H9 (cell line): ENCODE data around the gene TUBA8. TPM values are rescaled to one million over a fixed set of nuclear protein-coding genes. Genes with fewer than 3 reads are reported as not detected.

Source experiments
- DNase-seq: peaks from one replicate; pipeline ENCODE4 v3.0.0-alpha.2; 2017
- H2AFZ ChIP-seq: one replicate; pipeline ENCODE4 v1.6.1; 2013; ENCODE audit warnings: mild to moderate bottlenecking, low read length, control low read depth, moderate library complexity
- H2AK5ac ChIP-seq: 2 replicates; pipeline ENCODE4 v1.6.1; 2013; ENCODE audit warnings: low read length, control low read depth, mixed read lengths; ENCODE audit not compliant: insufficient read length
- H2BK120ac ChIP-seq: one replicate; pipeline ENCODE4 v1.6.1; 2013; ENCODE audit warnings: low read depth, mild to moderate bottlenecking, low read length, control low read depth, inconsistent platforms; ENCODE audit not compliant: poor library complexity, severe bottlenecking
- H2BK12ac ChIP-seq: 2 replicates; pipeline ENCODE4 v1.6.1; 2013; ENCODE audit warnings: low read length, control low read depth, mixed read lengths, low read depth; ENCODE audit not compliant: insufficient read length
- H2BK15ac ChIP-seq: 2 replicates; pipeline ENCODE4 v1.6.1; 2013; ENCODE audit warnings: low read depth, low read length, control low read depth
- H2BK20ac ChIP-seq: one replicate; pipeline ENCODE4 v1.6.1; 2013; ENCODE audit warnings: low read depth, mild to moderate bottlenecking, low read length, control low read depth, inconsistent platforms; ENCODE audit not compliant: poor library complexity, severe bottlenecking
- H2BK5ac ChIP-seq: 2 replicates; pipeline ENCODE4 v1.6.1; 2013; ENCODE audit warnings: low read length, control low read depth, mixed read lengths; ENCODE audit not compliant: insufficient read length
- H3K14ac ChIP-seq: 2 replicates; pipeline ENCODE4 v1.6.1; 2013; ENCODE audit warnings: low read length, control low read depth; ENCODE audit not compliant: insufficient read depth
- H3K18ac ChIP-seq: 2 replicates; pipeline ENCODE4 v1.6.1; 2013; ENCODE audit warnings: low read depth, mild to moderate bottlenecking, mixed read lengths, low read length, control low read depth; ENCODE audit not compliant: insufficient read length
- H3K23ac ChIP-seq: 2 replicates; pipeline ENCODE4 v1.6.1; 2013; ENCODE audit warnings: low read length, control low read depth, mixed read lengths, low read depth; ENCODE audit not compliant: insufficient read length
- H3K23me2 ChIP-seq: 2 replicates; pipeline ENCODE4 v1.6.1; 2013; ENCODE audit warnings: low read depth, mild to moderate bottlenecking, mixed read lengths, low read length, control low read depth; ENCODE audit not compliant: insufficient read length, poor library complexity, severe bottlenecking
- H3K27ac ChIP-seq: 2 replicates; pipeline ENCODE4 v1.5.1; 2013; ENCODE audit warnings: low read length, control low read depth, mixed read lengths, low read depth; ENCODE audit not compliant: insufficient read length
- H3K27me3 ChIP-seq: 2 replicates; pipeline ENCODE4 v1.6.1; 2013; ENCODE audit warnings: low read length, control low read depth, inconsistent platforms; ENCODE audit not compliant: insufficient read depth
- H3K4ac ChIP-seq: 2 replicates; pipeline ENCODE4 v1.6.1; 2013; ENCODE audit warnings: low read depth, mild to moderate bottlenecking, control low read depth, inconsistent platforms, low read length, moderate library complexity
- H3K4me1 ChIP-seq: 2 replicates; pipeline ENCODE4 v1.6.1; 2013; ENCODE audit warnings: low read length, control low read depth, inconsistent platforms; ENCODE audit not compliant: insufficient read depth
- H3K4me2 ChIP-seq: 2 replicates; pipeline ENCODE4 v1.6.1; 2013; ENCODE audit warnings: low read length, control low read depth, mixed read lengths; ENCODE audit not compliant: insufficient read length, insufficient read depth
- H3K56ac ChIP-seq: 2 replicates; pipeline ENCODE4 v1.6.1; 2013; ENCODE audit warnings: low read depth, mild to moderate bottlenecking, mixed read lengths, low read length, control low read depth; ENCODE audit not compliant: insufficient read length
- H3K79me1 ChIP-seq: 2 replicates; pipeline ENCODE4 v1.6.1; 2013; ENCODE audit warnings: low read depth, mild to moderate bottlenecking, moderate library complexity, low read length, control low read depth, inconsistent platforms; ENCODE audit not compliant: insufficient read depth, poor library complexity, severe bottlenecking
- H3K79me2 ChIP-seq: 2 replicates; pipeline ENCODE4 v1.6.1; 2013; ENCODE audit warnings: low read length, control low read depth, inconsistent platforms; ENCODE audit not compliant: insufficient read depth
- H3K9ac ChIP-seq: 2 replicates; pipeline ENCODE4 v1.6.1; 2013; ENCODE audit warnings: low read length, control low read depth, mixed read lengths; ENCODE audit not compliant: insufficient read length; ENCODE audit errors: extremely low read depth
- H3K9me3 ChIP-seq: one replicate; pipeline ENCODE4 v1.6.1; 2013; ENCODE audit warnings: low read depth, low read length, inconsistent platforms; ENCODE audit not compliant: control insufficient read depth
- H3T11ph ChIP-seq: one replicate; pipeline ENCODE4 v1.6.1; 2013; ENCODE audit warnings: mild to moderate bottlenecking, low read length, control low read depth, inconsistent platforms
- H4K20me1 ChIP-seq: one replicate; pipeline ENCODE4 v1.6.1; 2013; ENCODE audit not compliant: control insufficient read depth, insufficient read length, insufficient read depth
- H4K5ac ChIP-seq: 2 replicates; pipeline ENCODE4 v1.6.1; 2013; ENCODE audit warnings: low read depth, mild to moderate bottlenecking, mixed read lengths, low read length, control low read depth; ENCODE audit not compliant: insufficient read length
- H4K8ac ChIP-seq: replicated peaks from 2 replicates; pipeline ENCODE4 v1.6.1; 2013; ENCODE audit warnings: low read length, control low read depth, mixed read lengths, low read depth; ENCODE audit not compliant: insufficient read length
- H4K91ac ChIP-seq: 2 replicates; pipeline ENCODE4 v1.6.1; 2013; ENCODE audit warnings: low read depth, mild to moderate bottlenecking, moderate library complexity, mixed read lengths, low read length, control low read depth; ENCODE audit not compliant: insufficient read length
- H3K27ac Mint-ChIP-seq, 3 experiments: 2 replicates in 2 of 3; 3 replicates in 1 of 3; pipeline ENCODE4 v1.8.0; 2020 to 2021; ENCODE audit warnings: mixed read lengths in 3 of 3, mild to moderate bottlenecking in 1 of 3, moderate library complexity in 1 of 3
- H3K27me3 Mint-ChIP-seq: 2 replicates; pipeline ENCODE4 v1.8.0; 2021; ENCODE audit warnings: low read depth, mild to moderate bottlenecking, moderate library complexity, mixed read lengths
- H3K36me3 Mint-ChIP-seq, 3 experiments: 2 replicates in 2 of 3; 3 replicates in 1 of 3; pipeline ENCODE4 v1.8.0; 2020 to 2021; ENCODE audit warnings: low read depth in 3 of 3, mixed read lengths in 3 of 3; ENCODE audit not compliant: insufficient read depth in 1 of 3
- H3K4me1 Mint-ChIP-seq, 2 experiments: 2 replicates each; pipeline ENCODE4 v1.8.0; 2020; ENCODE audit warnings: mixed read lengths in 2 of 2
- H3K4me3 Mint-ChIP-seq, 2 experiments: 2 replicates in 1 of 2; 3 replicates in 1 of 2; pipeline ENCODE4 v1.8.0; 2020 to 2021; ENCODE audit warnings: mild to moderate bottlenecking in 2 of 2, mixed read lengths in 2 of 2, moderate library complexity in 1 of 2
- H3K9me3 Mint-ChIP-seq, 2 experiments: 2 replicates in 1 of 2; 3 replicates in 1 of 2; pipeline ENCODE4 v1.8.0; 2020; ENCODE audit warnings: mild to moderate bottlenecking in 2 of 2, mixed read lengths in 2 of 2, moderate library complexity in 1 of 2
- CTCF ChIP-seq: fragments of 200-600 bp; sonication (generic); conservative IDR thresholded peaks from 3 replicates; pipeline ENCODE4 v1.8.0; 2021; ENCODE audit warnings: antibody characterized with exemption, mild to moderate bottlenecking
- WGBS: extraction: QIAGEN DNeasy Blood & Tissue Kit; methylation state at CpG from one replicate; pipeline ENCODE4 v1.1.7; 2013; ENCODE audit warnings: missing lambda C conversion rate, low lambda C conversion rate, mixed read lengths; ENCODE audit not compliant: insufficient read length; ENCODE audit errors: extremely low coverage; 5-methylcytosine and 5-hydroxymethylcytosine counted together
- total RNA-seq: library from RNA; stranded (reverse); gene quantifications from 2 replicates; pipeline ENCODE4 v1.2.1, GENCODE V29; 2021

Gene TUBA8
- total RNA-seq, 1 experiment from 2014 or later: 2.0 TPM

- no peak overlapping the region for H2BK20ac ChIP-seq
- no peak overlapping the region for H3K14ac ChIP-seq
- no peaks in the 10 kb centered on the region for H3K4me1 ChIP-seq
- no peaks in the 10 kb centered on the region for H3K79me1 ChIP-seq
- H3K27me3 ChIP-seq: peaks cover 10% of the 10 kb centered on the region
- TF ChIP-seq CTCF: no peak
- Mint-ChIP-seq H3K4me1 (peaks cover 11 to 13% of the 10 kb centered on the region in 2 experiments), H3K27me3 (peaks cover 76% of the 10 kb centered on the region), H3K36me3 (peaks cover 6 to 14% (median 9%) of the 10 kb centered on the region in 3 experiments; a peak in 6 of 7 replicates), H3K27ac (no peak overlapping the region), H3K4me3 (no peak overlapping the region), H3K9me3 (peaks cover 18 to 29% of the 10 kb centered on the region in 2 experiments)
- H3K9me3 ChIP-seq: peaks cover 5% of the 10 kb centered on the region
- H2AFZ ChIP-seq: no peak overlapping the region
- H2BK120ac ChIP-seq: no peak overlapping the region
- no peak overlapping the region for H4K91ac ChIP-seq
- no peak overlapping the region for H2BK5ac ChIP-seq
- H4K20me1 ChIP-seq: no peaks in the 10 kb centered on the region
- no peak overlapping the region for H3K4ac ChIP-seq
- no peak overlapping the region for H3K56ac ChIP-seq
- H4K5ac ChIP-seq: no peak overlapping the region
- H2AK5ac ChIP-seq: no peak overlapping the region
- no peak overlapping the region for H3K9ac ChIP-seq
- H3K18ac ChIP-seq: no peak overlapping the region
- no peak for DNase-seq
- no peak overlapping the region for H3K4me2 ChIP-seq
- no peak overlapping the region for H4K8ac ChIP-seq
- H3K23ac ChIP-seq: no peak overlapping the region
- H2BK15ac ChIP-seq: no peak overlapping the region
- no peak overlapping the region for H3K27ac ChIP-seq
- peaks cover 10% of the 10 kb centered on the region for H3K23me2 ChIP-seq
- no peak overlapping the region for H2BK12ac ChIP-seq
- no peaks in the 10 kb centered on the region for H3K79me2 ChIP-seq
- no CpG with 5 or more reads among the region's 3 CpGs for WGBS
- H3T11ph ChIP-seq: no peak overlapping the region
Observed at GRCh38 chr22:18108187-18108586, 2.4 kb upstream of the TUBA8 start.
